GM23248 (cell line): ENCODE results near the gene SS18L1.

Source experiments
- EZH2 ChIP-seq: fragments of 200-600 bp; sonication (generic); IDR thresholded peaks from 2 replicates; pipeline ENCODE4 v1.6.1; 2018; ENCODE audit warnings: antibody characterized with exemption, mild to moderate bottlenecking; ENCODE audit not compliant: insufficient read depth, poor library complexity, severe bottlenecking
- EZH2phosphoT487 ChIP-seq: fragments of 200-600 bp; sonication (generic); IDR thresholded peaks from 2 replicates; pipeline ENCODE4 v1.6.1; 2018; ENCODE audit warnings: antibody characterized with exemption, moderate library complexity, mild to moderate bottlenecking, low read depth; ENCODE audit not compliant: insufficient read depth

DNA sequence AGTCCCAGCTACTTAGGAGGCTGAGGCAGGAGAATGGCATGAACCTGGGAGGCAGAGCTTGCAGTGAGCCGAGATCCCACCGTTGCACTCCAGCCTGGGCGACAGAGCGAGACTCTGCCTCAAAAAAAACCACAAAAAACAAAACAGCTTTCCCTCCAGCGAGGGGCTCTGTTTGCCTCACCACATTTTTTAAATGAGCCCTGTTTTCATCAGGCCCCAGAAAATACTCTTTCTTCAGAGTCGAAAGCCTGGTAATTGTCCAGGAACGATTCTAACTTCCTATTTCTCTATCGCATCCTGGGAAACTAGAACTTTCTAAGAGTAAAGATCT, 51.5 kb downstream of the SS18L1 start:
- TF ChIP-seq EZH2phosphoT487 (no peak), EZH2 (no peak)
